GM12875 (cell line): ENCODE results near the gene C10orf53.

Experiments used
- H3K4me3 ChIP-seq: one replicate; pipeline ENCODE4 v1.5.1; 2011; ENCODE audit warnings: low read depth, low read length, control low read depth
- TF ChIP-seq, protein P1 (sequence below): IDR thresholded peaks from 2 replicates; pipeline ENCODE4 v1.5.1; 2011; ENCODE audit warnings: low read depth, mild to moderate bottlenecking, control low read depth, inconsistent platforms, low read length, moderate library complexity, borderline replicate concordance; ENCODE audit not compliant: insufficient read depth

Gene C10orf53, protein sequence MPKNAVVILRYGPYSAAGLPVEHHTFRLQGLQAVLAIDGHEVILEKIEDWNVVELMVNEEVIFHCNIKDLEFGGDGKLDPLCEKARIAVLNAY

DNA sequence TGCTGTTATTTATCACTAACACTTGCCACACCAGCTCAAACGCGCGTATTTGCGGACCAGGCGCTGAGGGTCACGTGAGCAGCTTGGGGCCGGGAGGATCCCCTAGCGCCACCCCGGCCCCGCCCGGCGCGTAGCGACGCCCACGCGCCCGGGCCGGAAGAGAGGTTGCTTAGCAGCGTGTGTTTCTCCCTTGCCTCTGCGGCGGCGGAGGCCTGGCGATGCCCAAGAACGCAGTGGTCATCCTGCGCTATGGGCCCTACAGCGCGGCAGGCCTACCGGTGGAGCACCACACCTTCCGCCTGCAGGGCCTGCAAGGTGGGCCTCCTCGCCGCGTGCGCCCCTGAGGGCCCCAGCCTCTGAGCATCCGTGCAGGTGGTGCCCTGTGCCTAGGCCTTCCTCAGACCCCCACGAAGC lies at the start of gene C10orf53:
Gene C10orf53, plus strand, starts transcription at position 172 of the 414 bp plus-strand sequence. Its CDS starts 47 bp downstream, at position 219.
- no peak within 1 kb of the TSS for H3K4me3 ChIP-seq
- TF ChIP-seq, protein P1, sequence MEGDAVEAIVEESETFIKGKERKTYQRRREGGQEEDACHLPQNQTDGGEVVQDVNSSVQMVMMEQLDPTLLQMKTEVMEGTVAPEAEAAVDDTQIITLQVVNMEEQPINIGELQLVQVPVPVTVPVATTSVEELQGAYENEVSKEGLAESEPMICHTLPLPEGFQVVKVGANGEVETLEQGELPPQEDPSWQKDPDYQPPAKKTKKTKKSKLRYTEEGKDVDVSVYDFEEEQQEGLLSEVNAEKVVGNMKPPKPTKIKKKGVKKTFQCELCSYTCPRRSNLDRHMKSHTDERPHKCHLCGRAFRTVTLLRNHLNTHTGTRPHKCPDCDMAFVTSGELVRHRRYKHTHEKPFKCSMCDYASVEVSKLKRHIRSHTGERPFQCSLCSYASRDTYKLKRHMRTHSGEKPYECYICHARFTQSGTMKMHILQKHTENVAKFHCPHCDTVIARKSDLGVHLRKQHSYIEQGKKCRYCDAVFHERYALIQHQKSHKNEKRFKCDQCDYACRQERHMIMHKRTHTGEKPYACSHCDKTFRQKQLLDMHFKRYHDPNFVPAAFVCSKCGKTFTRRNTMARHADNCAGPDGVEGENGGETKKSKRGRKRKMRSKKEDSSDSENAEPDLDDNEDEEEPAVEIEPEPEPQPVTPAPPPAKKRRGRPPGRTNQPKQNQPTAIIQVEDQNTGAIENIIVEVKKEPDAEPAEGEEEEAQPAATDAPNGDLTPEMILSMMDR = no peak

DNA sequence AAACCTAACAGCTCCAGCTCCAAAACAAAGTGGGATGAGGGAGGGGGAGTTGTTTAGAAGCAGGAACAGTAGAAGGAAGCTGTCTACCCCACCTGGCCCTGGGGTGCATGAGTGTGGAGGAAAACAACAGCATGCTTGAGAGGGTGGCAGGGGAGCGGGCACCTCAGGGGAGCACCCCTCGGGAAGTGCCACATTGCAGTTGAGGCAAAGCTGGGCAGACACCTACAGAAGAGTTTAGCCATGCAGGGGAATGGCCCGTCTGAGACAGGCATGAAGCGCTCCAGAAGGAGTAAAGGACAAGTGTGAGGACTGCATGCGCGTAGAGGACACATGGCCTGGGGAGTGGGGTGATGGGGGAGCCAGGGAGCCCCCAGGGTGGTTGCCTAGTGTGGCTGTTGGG lies 47.5 kb upstream of the C10orf53 start:
- TF ChIP-seq, protein P1 = no peak
- no peak overlapping the region for H3K4me3 ChIP-seq

DNA sequence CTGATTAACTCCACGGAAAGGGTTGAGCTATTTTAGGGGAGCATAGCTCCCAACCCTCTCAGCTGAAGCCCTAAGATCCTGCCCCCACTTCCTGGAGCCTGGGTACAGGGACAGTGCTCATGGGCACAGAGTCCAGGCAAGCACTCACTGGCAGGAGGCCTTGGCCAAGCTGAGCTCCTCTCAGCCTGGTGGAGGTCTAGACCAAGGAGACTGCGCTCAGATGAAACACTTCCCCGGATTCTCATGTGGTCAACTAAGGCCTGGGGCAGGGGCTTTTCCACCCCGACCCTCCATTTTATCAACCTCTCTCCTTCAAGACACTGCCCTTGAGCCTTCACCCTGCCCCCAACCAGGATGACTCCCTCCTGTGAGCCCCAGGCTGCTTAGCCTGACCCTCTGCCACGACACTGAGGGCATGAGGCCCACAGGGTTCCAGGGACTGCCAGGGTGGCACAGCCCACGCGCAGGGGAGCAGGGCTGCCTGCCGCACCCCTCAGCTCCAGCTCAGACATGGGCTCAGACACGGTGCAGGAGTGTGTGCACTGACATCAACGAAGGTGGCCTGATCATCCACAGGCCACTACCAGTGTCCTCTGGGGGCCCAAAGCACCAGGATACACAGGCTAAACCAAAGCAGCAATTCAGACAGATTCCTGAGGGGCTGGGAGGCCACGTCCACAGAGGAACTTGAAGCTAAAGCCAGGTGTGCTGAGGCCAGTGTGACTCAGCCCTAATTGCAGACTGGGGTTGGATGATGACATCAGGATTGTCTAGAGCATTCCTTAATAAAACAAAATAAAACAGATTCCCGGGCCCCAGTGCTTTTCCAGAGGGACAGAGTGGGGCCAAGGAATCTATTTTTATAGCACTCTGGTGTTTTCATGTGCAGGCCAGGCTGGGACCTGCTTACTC lies 46.8 kb upstream of the C10orf53 start:
- no peak overlapping the region for H3K4me3 ChIP-seq

DNA sequence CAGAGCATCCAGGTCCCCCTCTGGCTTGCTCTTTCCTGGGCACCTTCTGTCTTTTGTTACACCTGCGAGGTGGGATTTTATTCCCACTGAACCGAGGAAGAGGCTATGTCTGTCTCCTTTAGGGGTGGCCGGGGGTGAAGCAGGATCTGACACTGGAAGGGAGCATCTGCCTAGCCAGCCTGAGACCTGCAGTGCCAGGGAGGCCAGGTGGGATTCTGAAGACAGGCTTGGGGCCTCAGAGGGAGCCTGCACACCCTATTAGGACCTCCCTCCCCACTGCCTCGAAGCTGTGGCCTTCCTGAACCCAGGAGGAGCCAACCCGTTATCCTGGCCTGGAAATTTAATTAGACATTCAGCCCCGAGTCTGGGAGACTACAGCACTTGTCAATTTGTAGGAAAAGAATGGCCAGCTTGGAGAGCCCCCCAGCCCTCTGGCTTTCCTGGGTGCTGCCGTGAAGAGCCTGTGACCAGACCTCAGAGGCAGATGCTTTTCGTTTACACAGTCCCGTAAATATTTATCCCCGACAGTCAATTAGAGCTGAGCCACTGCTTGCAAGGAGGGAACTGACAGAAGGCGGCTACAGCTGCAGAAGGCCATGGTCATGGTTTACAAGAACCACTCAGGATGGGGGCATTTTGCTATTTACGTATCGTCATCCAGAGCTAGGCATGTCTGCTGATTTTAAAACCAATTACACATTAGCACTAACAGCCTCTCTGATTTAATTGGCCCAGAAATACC lies 46.0 kb upstream of the C10orf53 start:
- H3K4me3 ChIP-seq = no peak overlapping the region
- TF ChIP-seq, protein P1 = no peak

More for the DNA sequence above, 46.8 kb upstream of the C10orf53 start:
- TF ChIP-seq, protein P1 = no peak

DNA sequence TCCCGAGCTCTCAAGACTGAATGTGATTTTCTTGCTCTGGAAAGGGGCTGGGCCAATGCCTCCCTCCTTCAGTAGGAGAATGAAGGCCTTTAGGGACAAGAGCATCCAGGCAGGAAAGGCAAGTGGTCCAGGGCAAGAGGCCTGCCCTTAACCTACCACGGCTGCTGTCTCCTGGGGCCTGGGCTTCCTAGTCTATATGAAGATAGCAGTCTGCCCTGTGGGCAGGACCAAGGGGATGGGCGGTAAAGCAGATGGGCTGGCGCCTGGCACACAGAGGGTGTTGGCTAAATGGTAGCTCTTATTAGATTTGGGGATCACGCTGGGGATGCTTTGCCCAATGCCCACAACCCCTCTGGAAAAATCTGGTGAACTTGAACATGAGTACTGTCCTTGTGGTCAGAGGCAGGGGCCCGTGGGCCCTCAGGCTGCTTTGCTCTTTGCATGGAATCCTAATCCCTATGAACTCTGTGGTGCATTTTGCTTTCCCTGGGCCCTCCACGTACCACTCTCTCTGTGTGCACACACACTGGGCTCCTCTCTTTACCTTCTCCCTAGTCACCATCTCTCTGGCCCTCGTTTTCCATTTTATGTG lies 45.3 kb upstream of the C10orf53 start:
- TF ChIP-seq, protein P1 = no peak

DNA sequence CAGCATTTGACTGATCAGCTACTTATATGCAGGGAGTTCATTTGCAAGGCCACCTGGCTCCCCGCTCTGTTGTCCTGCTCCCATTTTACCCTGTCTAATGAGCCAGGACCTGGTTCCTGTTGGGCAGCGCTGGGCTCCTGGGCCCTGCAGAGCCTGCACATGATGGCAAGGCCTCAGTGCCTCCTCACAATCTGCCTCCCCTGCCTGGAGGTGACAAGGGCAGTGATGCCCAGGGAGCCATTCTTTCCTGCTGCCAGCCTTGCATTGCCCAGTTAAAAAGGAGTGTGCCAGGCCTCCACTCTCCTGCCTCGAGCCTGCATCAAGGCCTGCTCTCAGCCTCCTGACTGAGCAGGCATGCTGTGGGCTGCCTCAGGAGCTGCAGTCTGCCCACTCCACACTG lies 37.1 kb upstream of the C10orf53 start:
- TF ChIP-seq, protein P1 = no peak
- no peak overlapping the region for H3K4me3 ChIP-seq

More for the DNA sequence above, 45.3 kb upstream of the C10orf53 start:
- H3K4me3 ChIP-seq = no peak overlapping the region
